Skeletal muscle satellite cell (primary cell): Measurements from ENCODE around the gene PTPRZ1. TPM values are rescaled to one million over a fixed set of nuclear protein-coding genes. Genes with fewer than 3 reads are reported as not detected.

Experiments used
- H3K27me3 ChIP-seq: 2 replicates; pipeline ENCODE4 v1.7.0; 2013; ENCODE audit warnings: low read length; ENCODE audit not compliant: control insufficient read depth, insufficient read depth
- H3K36me3 ChIP-seq: 2 replicates; pipeline ENCODE4 v1.7.0; 2013; ENCODE audit warnings: mild to moderate bottlenecking, control low read depth, low read length; ENCODE audit not compliant: insufficient read depth
- H3K4me1 ChIP-seq: 2 replicates; pipeline ENCODE4 v1.7.0; 2013; ENCODE audit warnings: low read length; ENCODE audit not compliant: control insufficient read depth, insufficient read depth
- H3K4me2 ChIP-seq: 2 replicates; pipeline ENCODE4 v1.7.0; 2013; ENCODE audit warnings: mild to moderate bottlenecking, low read length
- H3K4me3 ChIP-seq: 2 replicates; pipeline ENCODE4 v1.7.0; 2013; ENCODE audit warnings: low read length
- H3K9ac ChIP-seq: 2 replicates; pipeline ENCODE4 v1.7.0; 2013; ENCODE audit warnings: mild to moderate bottlenecking, low read depth, low read length, moderate library complexity
- H3K9me3 ChIP-seq: replicated peaks from 2 replicates; pipeline ENCODE4 v1.7.0; 2013; ENCODE audit warnings: mild to moderate bottlenecking, control low read depth, low read length
- total RNA-seq: library from RNA; depleted of rRNA; stranded (reverse); fragments of >200 nt; gene quantifications from 2 replicates; pipeline ENCODE4 v1.2.3, GENCODE V29; 2012; rRNA removed

Gene PTPRZ1
- under 0.01 TPM in 1 of 2 replicates, not detected in the other for total RNA-seq

- Histone ChIP-seq H3K27me3 (peaks cover 25% of the 10 kb centered on the region), H3K36me3 (no peaks in the 10 kb centered on the region), H3K9me3 (no peaks in the 10 kb centered on the region), H3K4me2 (peak within 1 kb of the TSS; percentile 99), H3K9ac (peak within 1 kb of the TSS; percentile 73), H3K4me3 (peak within 1 kb of the TSS; percentile 90), H3K4me1 (no peaks in the 10 kb centered on the region)
Observed at GRCh38 chr7:121872831-121873288, at the start of gene PTPRZ1. Gene PTPRZ1 (plus strand): TSS chr7:121873161. CDS start chr7:121873500, 339 bp downstream.

GRCh38 chr7:121824276-121824675 lies 48.7 kb upstream of the PTPRZ1 start:
- Histone ChIP-seq H3K9me3 (no peaks in the 10 kb centered on the region), H3K4me2 (no peak overlapping the region), H3K4me3 (no peak overlapping the region), H3K27me3 (no peaks in the 10 kb centered on the region), H3K36me3 (no peaks in the 10 kb centered on the region), H3K4me1 (no peaks in the 10 kb centered on the region), H3K9ac (no peak overlapping the region)

- Histone ChIP-seq H3K4me3 (no peak overlapping the region), H3K36me3 (no peaks in the 10 kb centered on the region), H3K4me2 (no peak overlapping the region), H3K9me3 (no peaks in the 10 kb centered on the region), H3K9ac (no peak overlapping the region), H3K4me1 (no peaks in the 10 kb centered on the region), H3K27me3 (no peaks in the 10 kb centered on the region)
Observed at GRCh38 chr7:121831351-121831750, 41.6 kb upstream of the PTPRZ1 start.

GRCh38 chr7:121831801-121832200 lies 41.2 kb upstream of the PTPRZ1 start:
- Histone ChIP-seq H3K4me3 (no peak overlapping the region), H3K4me2 (no peak overlapping the region), H3K36me3 (no peaks in the 10 kb centered on the region), H3K9ac (no peak overlapping the region), H3K9me3 (no peaks in the 10 kb centered on the region), H3K27me3 (no peaks in the 10 kb centered on the region), H3K4me1 (no peaks in the 10 kb centered on the region)

GRCh38 chr7:121832347-121832746 lies 40.6 kb upstream of the PTPRZ1 start:
- no peak overlapping the region for H3K4me2 ChIP-seq

GRCh38 chr7:121833991-121834390 lies 39.0 kb upstream of the PTPRZ1 start:
- no peak overlapping the region for H3K9ac ChIP-seq
- no peaks in the 10 kb centered on the region for H3K9me3 ChIP-seq
- H3K4me3 ChIP-seq, result no peak overlapping the region
- no peaks in the 10 kb centered on the region for H3K36me3 ChIP-seq
- no peaks in the 10 kb centered on the region for H3K4me1 ChIP-seq
- no peak overlapping the region for H3K4me2 ChIP-seq
- no peaks in the 10 kb centered on the region for H3K27me3 ChIP-seq

More at GRCh38 chr7:121832347-121832746, 40.6 kb upstream of the PTPRZ1 start:
- H3K9ac ChIP-seq, result no peak overlapping the region
- H3K36me3 ChIP-seq, result no peaks in the 10 kb centered on the region
- H3K9me3 ChIP-seq, result no peaks in the 10 kb centered on the region
- no peaks in the 10 kb centered on the region for H3K27me3 ChIP-seq
- H3K4me1 ChIP-seq, result no peaks in the 10 kb centered on the region
- H3K4me3 ChIP-seq, result no peak overlapping the region

GRCh38 chr7:121837462-121837861 lies 35.5 kb upstream of the PTPRZ1 start:
- H3K9ac ChIP-seq, result no peak overlapping the region
- H3K9me3 ChIP-seq, result no peaks in the 10 kb centered on the region
- no peaks in the 10 kb centered on the region for H3K27me3 ChIP-seq
- H3K4me3 ChIP-seq, result no peak overlapping the region
- no peaks in the 10 kb centered on the region for H3K36me3 ChIP-seq
- no peaks in the 10 kb centered on the region for H3K4me1 ChIP-seq
- no peak overlapping the region for H3K4me2 ChIP-seq

GRCh38 chr7:121847041-121847440 lies 25.9 kb upstream of the PTPRZ1 start:
- no peak overlapping the region for H3K9ac ChIP-seq
- no peaks in the 10 kb centered on the region for H3K36me3 ChIP-seq
- no peak overlapping the region for H3K4me3 ChIP-seq
- no peaks in the 10 kb centered on the region for H3K27me3 ChIP-seq
- H3K4me2 ChIP-seq, result no peak overlapping the region
- no peaks in the 10 kb centered on the region for H3K4me1 ChIP-seq
- no peaks in the 10 kb centered on the region for H3K9me3 ChIP-seq

GRCh38 chr7:121853307-121853706 lies 19.7 kb upstream of the PTPRZ1 start:
- no peak overlapping the region for H3K9ac ChIP-seq
- no peaks in the 10 kb centered on the region for H3K9me3 ChIP-seq
- H3K27me3 ChIP-seq, result no peaks in the 10 kb centered on the region
- no peaks in the 10 kb centered on the region for H3K36me3 ChIP-seq
- H3K4me2 ChIP-seq, result no peak overlapping the region
- H3K4me3 ChIP-seq, result no peak overlapping the region
- no peaks in the 10 kb centered on the region for H3K4me1 ChIP-seq

GRCh38 chr7:121860953-121861352 lies 12.0 kb upstream of the PTPRZ1 start:
- Histone ChIP-seq H3K9ac (no peak overlapping the region), H3K4me2 (no peak overlapping the region), H3K4me1 (no peaks in the 10 kb centered on the region), H3K36me3 (no peaks in the 10 kb centered on the region), H3K4me3 (no peak overlapping the region), H3K27me3 (no peaks in the 10 kb centered on the region), H3K9me3 (no peaks in the 10 kb centered on the region)

GRCh38 chr7:121862591-121862990 lies 10.4 kb upstream of the PTPRZ1 start:
- Histone ChIP-seq H3K4me1 (no peaks in the 10 kb centered on the region), H3K9ac (no peak overlapping the region), H3K36me3 (no peaks in the 10 kb centered on the region), H3K9me3 (no peaks in the 10 kb centered on the region), H3K27me3 (no peaks in the 10 kb centered on the region), H3K4me3 (no peak overlapping the region), H3K4me2 (no peak overlapping the region)

- H3K4me1 ChIP-seq, result no peaks in the 10 kb centered on the region
- no peak overlapping the region for H3K4me2 ChIP-seq
- H3K4me3 ChIP-seq, result no peak overlapping the region
- H3K9ac ChIP-seq, result no peak overlapping the region
- H3K36me3 ChIP-seq, result no peaks in the 10 kb centered on the region
- H3K9me3 ChIP-seq, result no peaks in the 10 kb centered on the region
- peaks cover 19% of the 10 kb centered on the region for H3K27me3 ChIP-seq
Observed at GRCh38 chr7:121871188-121871587, 1.8 kb upstream of the PTPRZ1 start.
